ENCODE results near the gene SIPA1. TPM values are rescaled to one million over a fixed set of nuclear protein-coding genes. Genes with fewer than 3 reads are reported as not detected.

SIPA1 gene
- total RNA-seq, 2 donors from 2014 or later: 39.9 to 46.8 TPM

GRCh38 chr11:65606876-65607613 is 30.9 kb upstream of the SIPA1 start:
- Mint-ChIP-seq H3K4me1 (peaks cover 4% of the 10 kb centered on the region), H3K9me3 (no peaks in the 10 kb centered on the region), H3K4me3 (peak overlapping the region; percentile 41), H3K27ac (peak overlapping the region; percentile 82), H3K36me3 (ENCODE audit: low read depth) (peaks cover 56% of the 10 kb centered on the region), H3K27me3 (ENCODE audit: insufficient read depth) (peaks cover 2% of the 10 kb centered on the region)
- TF ChIP-seq CTCF (conservative IDR thresholded peaks at IDR 0.05): no peak
- 5 to 6% methylated on average over 20 to 67 of the region's 67 CpGs for WGBS, 2 experiments (ENCODE audit: insufficient coverage in 1 of 2, insufficient read length in 1 of 2)
- H3K4me1 ChIP-seq (ENCODE audit: control insufficient read depth, insufficient read depth, low read length): peaks cover 3% of the 10 kb centered on the region
- no peaks in the 10 kb centered on the region for H3K9me3 ChIP-seq (ENCODE audit: control insufficient read depth, low read length)
- peak overlapping the region; percentile 59 for H3K4me3 ChIP-seq (ENCODE audit: low read length)
- peak overlapping the region; percentile 12 for H3K27ac ChIP-seq (ENCODE audit: low read depth, low read length)
- no peak overlapping the region for H3K9ac ChIP-seq (ENCODE audit: extremely low read depth, low read length, poor library complexity, severe bottlenecking)
- peak; percentile 100 for DNase-seq
- peaks cover 65% of the 10 kb centered on the region for H3K36me3 ChIP-seq (ENCODE audit: control insufficient read depth, insufficient read depth, low read length)
- no peaks in the 10 kb centered on the region for H3K27me3 ChIP-seq (ENCODE audit: control insufficient read depth, insufficient read depth, low read length, poor library complexity, severe bottlenecking)

DNA sequence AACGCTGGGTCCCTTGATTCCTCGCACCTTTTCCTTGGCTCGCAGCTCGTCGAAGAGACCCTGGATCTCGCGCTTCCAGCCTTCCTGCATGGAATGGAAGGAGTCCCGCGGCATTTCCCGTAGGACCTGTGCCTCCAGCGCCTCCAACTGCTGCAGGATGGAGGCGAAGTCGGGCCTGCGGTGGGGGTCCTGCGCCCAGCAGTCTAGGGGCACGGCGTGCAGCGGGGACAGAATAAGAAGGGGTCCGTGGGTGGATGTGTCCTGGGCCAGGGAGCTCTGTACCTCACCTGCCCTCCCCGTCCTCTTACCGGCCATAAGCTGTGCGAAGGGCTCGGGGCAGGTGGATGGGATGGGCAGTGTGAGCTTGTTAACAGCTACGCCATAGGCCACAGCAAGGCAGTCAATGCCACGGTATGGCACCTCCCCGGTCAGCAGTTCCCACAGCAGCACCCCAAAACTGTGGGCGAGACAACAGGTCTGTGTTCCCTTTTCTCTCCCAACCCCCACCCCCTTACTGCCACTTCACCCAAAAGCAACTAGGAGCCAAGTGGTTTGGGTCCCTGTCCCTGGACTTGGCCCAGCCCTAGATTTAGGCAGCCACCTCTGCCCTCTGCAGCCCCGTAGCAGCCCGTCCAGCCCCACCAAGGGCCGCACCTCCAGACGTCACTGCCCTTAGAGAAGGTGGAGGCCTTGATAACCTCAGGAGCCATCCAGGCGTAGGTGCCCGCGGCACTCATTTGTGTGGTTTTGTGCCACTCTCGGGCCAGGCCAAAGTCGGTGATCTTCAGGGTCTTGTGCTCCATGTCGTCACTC is 30.1 kb upstream of the SIPA1 start:
- no peak for DNase-seq
- 77 to 81% methylated on average over 28 to 37 of the region's 37 CpGs for WGBS, 2 experiments (ENCODE audit: insufficient coverage in 1 of 2, insufficient read length in 1 of 2)
- Histone ChIP-seq H3K4me3 (ENCODE audit: low read length) (peak overlapping the region; percentile 59), H3K9me3 (ENCODE audit: control insufficient read depth, low read length) (no peaks in the 10 kb centered on the region), H3K27me3 (ENCODE audit: control insufficient read depth, insufficient read depth, low read length, poor library complexity, severe bottlenecking) (no peaks in the 10 kb centered on the region), H3K9ac (ENCODE audit: extremely low read depth, low read length, poor library complexity, severe bottlenecking) (no peak overlapping the region), H3K4me1 (ENCODE audit: control insufficient read depth, insufficient read depth, low read length) (peaks cover 3% of the 10 kb centered on the region), H3K36me3 (ENCODE audit: control insufficient read depth, insufficient read depth, low read length) (peaks cover 64% of the 10 kb centered on the region), H3K27ac (ENCODE audit: low read depth, low read length) (peak overlapping the region; percentile 12)
- no peak for TF ChIP-seq CTCF (conservative IDR thresholded peaks at IDR 0.05)
- Mint-ChIP-seq H3K4me3 (peak overlapping the region; percentile 41), H3K27me3 (ENCODE audit: insufficient read depth) (peaks cover 2% of the 10 kb centered on the region), H3K27ac (peak overlapping the region; percentile 26), H3K36me3 (ENCODE audit: low read depth) (peaks cover 57% of the 10 kb centered on the region), H3K4me1 (peaks cover 8% of the 10 kb centered on the region), H3K9me3 (no peaks in the 10 kb centered on the region)

GRCh38 chr11:65609229-65609628 is 28.7 kb upstream of the SIPA1 start:
- Mint-ChIP-seq H3K4me1 (peaks cover 8% of the 10 kb centered on the region), H3K36me3 (ENCODE audit: low read depth) (peaks cover 43% of the 10 kb centered on the region), H3K27ac (no peak overlapping the region), H3K4me3 (no peak overlapping the region), H3K27me3 (ENCODE audit: insufficient read depth) (peaks cover 2% of the 10 kb centered on the region), H3K9me3 (no peaks in the 10 kb centered on the region)
- no peak for DNase-seq
- Histone ChIP-seq H3K27me3 (ENCODE audit: control insufficient read depth, insufficient read depth, low read length, poor library complexity, severe bottlenecking) (no peaks in the 10 kb centered on the region), H3K4me3 (ENCODE audit: low read length) (no peak overlapping the region), H3K9ac (ENCODE audit: extremely low read depth, low read length, poor library complexity, severe bottlenecking) (no peak overlapping the region), H3K4me1 (ENCODE audit: control insufficient read depth, insufficient read depth, low read length) (peaks cover 3% of the 10 kb centered on the region), H3K36me3 (ENCODE audit: control insufficient read depth, insufficient read depth, low read length) (peaks cover 50% of the 10 kb centered on the region), H3K9me3 (ENCODE audit: control insufficient read depth, low read length) (no peaks in the 10 kb centered on the region), H3K27ac (ENCODE audit: low read depth, low read length) (no peak overlapping the region)
- no peak for TF ChIP-seq CTCF (conservative IDR thresholded peaks at IDR 0.05)
- 90 to 97% methylated on average over 3 of the region's 3 CpGs for WGBS, 2 experiments (ENCODE audit: insufficient coverage in 1 of 2, insufficient read length in 1 of 2)

Measured in endodermal cell (in vitro differentiated cells).